NCI-H1694 treated with DMSO at 0.1 percent for 48 hours (cell line): ENCODE measurements around the gene TMEM52B.
"Not testable (repeated sequence)": the region's sequence is repeated elsewhere in the genome, so short reads cannot be mapped to it uniquely, and the experiment has no call there.

Experiments used
- DNase-seq: peaks from one replicate; lab custom pipeline; 2025; lab: John Stamatoyannopoulos, UW

Gene TMEM52B

GRCh38 chr12:10171973-10172728, 6.7 kb upstream of the TMEM52B start, which contains the start of gene OLR1:
Gene OLR1 (minus strand): TSS chr12:10172132. CDS start chr12:10172077, 55 bp downstream.
- DNase-seq: no peak

- DNase-seq: no peak
Observed at GRCh38 chr12:10174986-10175614, 3.7 kb upstream of the TMEM52B start.

GRCh38 chr12:10175846-10176636, 2.8 kb upstream of the TMEM52B start:
- DNase-seq: no peak

- DNase-seq: no peak
Observed at GRCh38 chr12:10179776-10180181, 947 bp downstream of the TMEM52B start.

- DNase-seq: no peak
Observed at GRCh38 chr12:10182354-10183049, 3.7 kb downstream of the TMEM52B start.

- no peak for DNase-seq
Observed at GRCh38 chr12:10184261-10184843, 5.5 kb downstream of the TMEM52B start.

GRCh38 chr12:10186299-10186698, 7.5 kb downstream of the TMEM52B start:
- DNase-seq: no peak

- not testable (repeated sequence) for DNase-seq
Observed at GRCh38 chr12:10186958-10187357, 8.1 kb downstream of the TMEM52B start.

GRCh38 chr12:10189653-10190052, 10.8 kb downstream of the TMEM52B start:
- no peak for DNase-seq

- peak; percentile 21 for DNase-seq
Observed at GRCh38 chr12:10190558-10191388, 11.9 kb downstream of the TMEM52B start.

GRCh38 chr12:10191865-10192264, 13.0 kb downstream of the TMEM52B start:
- DNase-seq: no peak

GRCh38 chr12:10194160-10194670, 15.4 kb downstream of the TMEM52B start:
- no peak for DNase-seq

GRCh38 chr12:10196210-10196609, 17.4 kb downstream of the TMEM52B start:
- DNase-seq: no peak

GRCh38 chr12:10197879-10198278, 19.0 kb downstream of the TMEM52B start:
- no peak for DNase-seq

- DNase-seq: not testable (repeated sequence)
Observed at GRCh38 chr12:10204495-10204894, 25.7 kb downstream of the TMEM52B start.

- no peak for DNase-seq
Observed at GRCh38 chr12:10205220-10205807, 26.5 kb downstream of the TMEM52B start.

GRCh38 chr12:10207136-10207535, 28.3 kb downstream of the TMEM52B start:
- DNase-seq: no peak

- no peak for DNase-seq
Observed at GRCh38 chr12:10210225-10210624, 31.4 kb downstream of the TMEM52B start.

- DNase-seq: no peak
Observed at GRCh38 chr12:10211101-10211939, 32.5 kb downstream of the TMEM52B start.
